Effector memory CD8-positive, alpha-beta T cell (primary cell): ENCODE data around the gene RBFOX2.

ENCODE experiments used
- ATAC-seq: fragments of 150-1000 bp; cut with Tn5 transposase; replicated peaks from 2 replicates; pipeline ENCODE4 v1.10.0; 2021; ENCODE audit warnings: mild to moderate bottlenecking, moderate library complexity
- DNase-seq, 3 experiments: peaks; one replicate each; pipeline ENCODE4 v3.0.0; 2021
- H3K27ac Mint-ChIP-seq, 2 donors: one replicate each; pipeline ENCODE4 v1.8.0; 2022; ENCODE audit warnings: mild to moderate bottlenecking in 2 of 2, mixed read lengths in 2 of 2, moderate library complexity in 2 of 2
- H3K27me3 Mint-ChIP-seq, 2 donors: one replicate each; pipeline ENCODE4 v1.8.0; 2022; ENCODE audit warnings: mixed read lengths in 2 of 2
- H3K36me3 Mint-ChIP-seq: one replicate; pipeline ENCODE4 v1.8.0; 2022; ENCODE audit warnings: mild to moderate bottlenecking, moderate library complexity, mixed read lengths; ENCODE audit not compliant: insufficient read depth
- H3K4me1 Mint-ChIP-seq, 2 donors: one replicate each; pipeline ENCODE4 v1.8.0; 2022; ENCODE audit warnings: low read depth in 2 of 2, mixed read lengths in 2 of 2
- H3K4me3 Mint-ChIP-seq, 2 donors: one replicate each; pipeline ENCODE4 v1.8.0; 2022; ENCODE audit warnings: mild to moderate bottlenecking in 2 of 2, mixed read lengths in 2 of 2, moderate library complexity in 2 of 2
- H3K9me3 Mint-ChIP-seq, 2 donors: one replicate each; pipeline ENCODE4 v1.8.0; 2022; ENCODE audit warnings: mixed read lengths in 2 of 2

RBFOX2 gene

DNA sequence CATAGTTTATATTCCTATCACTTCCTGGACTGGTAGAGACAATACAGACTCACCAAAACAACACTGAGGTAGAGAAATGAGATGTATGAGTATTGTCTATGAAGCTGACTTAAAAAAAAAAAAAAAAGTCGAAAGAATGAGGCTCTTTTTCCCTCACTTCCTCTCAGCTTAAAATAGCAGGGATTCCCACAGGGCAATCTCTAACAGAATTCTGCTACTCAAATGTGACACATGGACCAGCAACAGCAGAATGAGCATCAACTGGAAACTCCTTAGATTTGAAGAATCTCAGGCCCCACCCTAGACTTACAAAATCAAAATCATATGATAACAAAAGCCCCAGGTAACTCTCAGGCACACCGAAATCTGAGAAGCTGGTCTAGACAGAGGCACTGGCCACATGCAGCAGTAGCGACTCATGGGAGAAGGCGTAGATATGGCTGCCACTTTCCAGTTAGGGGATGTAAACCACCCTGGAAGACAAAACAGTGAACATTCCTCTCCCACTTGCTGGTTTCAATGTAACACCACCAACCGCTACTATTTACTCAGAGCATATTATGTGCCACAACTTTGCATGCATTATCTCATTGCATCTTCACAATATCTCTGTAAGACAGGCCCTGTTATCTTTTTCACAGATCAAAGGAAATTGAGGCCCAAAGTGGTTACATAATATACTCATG is 128.0 kb downstream of the RBFOX2 start:
- Mint-ChIP-seq H3K27ac (peak overlapping the region in 1 of 2 donors; percentile 47), H3K4me1 (peaks cover 9 to 10% of the 10 kb centered on the region in 2 donors), H3K4me3 (no peak overlapping the region), H3K27me3 (peaks cover 30 to 37% of the 10 kb centered on the region in 2 donors), H3K36me3 (no peaks in the 10 kb centered on the region), H3K9me3 (no peaks in the 10 kb centered on the region)
- DNase-seq: no peak
- ATAC-seq: peak; percentile 86

DNA sequence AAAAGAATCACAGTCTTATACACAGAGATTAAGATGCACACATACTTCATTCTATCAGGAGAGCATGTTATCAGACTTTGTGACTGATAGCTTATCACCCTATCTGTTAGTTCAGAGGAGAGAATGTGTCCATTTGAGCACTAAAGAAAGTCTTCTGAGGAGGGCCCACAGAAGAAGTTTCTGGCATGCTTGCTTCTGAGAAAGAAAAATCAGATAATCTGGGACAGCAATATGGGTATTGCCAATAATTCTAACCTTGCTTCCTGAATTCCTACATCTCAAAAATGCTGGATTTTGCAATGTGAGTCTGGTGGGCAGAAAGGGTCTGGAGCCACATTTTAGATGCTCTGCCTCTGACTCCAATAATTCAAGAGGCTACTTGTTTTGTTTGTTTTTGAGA is 128.9 kb downstream of the RBFOX2 start:
- H3K4me1 Mint-ChIP-seq: peaks cover 9 to 13% of the 10 kb centered on the region in 2 donors
- H3K27ac Mint-ChIP-seq: no peak overlapping the region
- H3K9me3 Mint-ChIP-seq: no peaks in the 10 kb centered on the region
- peaks cover 39 to 46% of the 10 kb centered on the region in 2 donors for H3K27me3 Mint-ChIP-seq
- no peak overlapping the region for H3K4me3 Mint-ChIP-seq
- DNase-seq (no peak), ATAC-seq (no peak)
- peaks cover 5% of the 10 kb centered on the region for H3K36me3 Mint-ChIP-seq

DNA sequence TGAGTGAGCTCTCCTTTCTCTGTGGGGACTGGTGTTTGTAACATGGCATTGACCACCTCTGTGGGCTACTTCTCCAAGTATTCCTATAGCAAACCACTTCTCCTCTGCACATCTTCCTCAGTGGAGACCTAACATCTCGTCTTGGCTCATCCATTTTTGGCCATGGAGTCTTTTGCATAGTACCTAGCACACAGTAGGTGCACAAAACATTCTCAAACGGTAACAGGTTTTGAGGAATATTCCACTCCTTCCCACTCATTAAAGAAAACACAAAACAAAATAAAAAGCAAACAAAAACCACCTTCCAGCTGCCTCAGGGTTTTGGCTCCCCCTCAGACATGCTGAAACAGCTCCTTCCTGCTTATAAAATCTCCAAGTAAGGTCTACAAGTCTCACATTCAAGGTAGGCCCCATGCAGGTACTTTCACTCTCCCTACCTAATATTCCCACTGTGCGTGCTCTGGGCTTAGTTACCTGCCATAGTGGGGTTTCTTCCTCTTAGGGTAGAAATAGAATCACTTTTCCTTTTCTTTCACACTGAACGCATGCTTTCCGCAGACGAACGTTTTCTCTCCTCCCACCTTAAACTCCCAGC is 132.4 kb downstream of the RBFOX2 start:
- ATAC-seq (no peak), DNase-seq (no peak)
- Mint-ChIP-seq H3K9me3 (no peaks in the 10 kb centered on the region), H3K4me1 (peaks cover 8 to 13% of the 10 kb centered on the region in 2 donors), H3K36me3 (peaks cover 12% of the 10 kb centered on the region), H3K4me3 (no peak overlapping the region), H3K27me3 (peaks cover 49 to 50% of the 10 kb centered on the region in 2 donors), H3K27ac (no peak overlapping the region)

DNA sequence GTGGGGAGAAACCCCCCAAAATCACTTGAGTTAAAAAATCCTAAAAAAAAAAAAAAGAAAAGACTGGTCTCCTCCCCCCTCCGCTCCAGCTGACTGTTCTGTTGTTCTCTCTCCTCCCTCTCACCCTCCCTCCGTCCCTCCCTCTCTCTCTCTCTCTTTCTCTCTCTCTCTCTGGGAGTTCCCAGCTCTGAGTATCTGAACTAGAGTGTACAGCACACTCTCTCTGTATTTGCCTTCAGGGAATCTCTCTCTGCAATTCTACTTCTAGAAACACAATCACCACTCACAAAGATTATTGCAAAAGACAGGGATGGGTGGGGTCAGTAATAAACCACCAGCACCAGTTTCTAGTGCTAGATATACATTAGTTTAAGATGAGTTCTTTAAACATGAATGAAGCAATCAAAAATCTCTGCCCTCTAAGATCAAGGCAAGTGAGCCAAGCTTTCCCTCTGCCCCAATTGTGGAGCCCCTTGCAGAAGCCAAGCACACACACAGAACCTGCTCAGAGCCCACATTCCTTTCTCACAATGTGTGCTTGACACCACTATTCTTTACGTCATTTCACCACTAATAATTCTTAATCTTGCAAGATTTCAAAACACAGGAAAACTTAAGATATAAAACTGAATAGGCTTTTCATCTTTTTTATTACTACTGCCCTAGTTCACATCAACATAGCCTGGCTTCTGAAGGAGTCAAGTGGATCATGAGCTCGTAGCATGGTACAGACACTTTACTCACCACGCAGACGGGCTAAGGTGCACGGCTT is 133.5 kb downstream of the RBFOX2 start:
- peak overlapping the region in 1 of 2 donors; percentile 1 for H3K27ac Mint-ChIP-seq
- peaks cover 49 to 50% of the 10 kb centered on the region in 2 donors for H3K27me3 Mint-ChIP-seq
- no peaks in the 10 kb centered on the region for H3K9me3 Mint-ChIP-seq
- DNase-seq (no peak), ATAC-seq (peak; percentile 69)
- H3K36me3 Mint-ChIP-seq: peaks cover 12% of the 10 kb centered on the region
- H3K4me1 Mint-ChIP-seq: peaks cover 0 to 4% of the 10 kb centered on the region in 2 donors
- H3K4me3 Mint-ChIP-seq: peak overlapping the region; percentile 5 to 13

DNA sequence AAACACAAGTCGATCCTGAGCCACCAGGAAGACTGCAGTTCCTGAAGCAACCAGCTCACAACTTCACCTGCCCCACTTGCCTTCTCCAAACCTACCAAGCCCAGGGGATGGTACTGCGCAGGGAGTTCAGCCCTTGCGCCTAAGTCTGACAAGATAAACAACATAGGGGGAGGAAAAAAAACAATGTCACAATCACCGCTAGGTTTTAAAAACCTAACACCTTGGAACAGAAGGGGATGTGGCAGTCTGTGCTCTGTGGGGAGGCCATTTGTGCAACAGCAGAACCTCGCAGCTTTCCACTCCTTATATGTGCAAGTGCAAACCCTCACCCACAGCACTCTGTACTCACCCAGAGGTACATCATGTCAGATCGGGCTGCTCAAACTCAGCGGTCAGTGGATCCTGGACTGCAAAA is 134.2 kb downstream of the RBFOX2 start:
- DNase-seq: peak in 1 of 3 experiments; percentile 5
- peak overlapping the region in 1 of 2 donors; percentile 1 for H3K27ac Mint-ChIP-seq
- H3K4me1 Mint-ChIP-seq: peaks cover 0 to 4% of the 10 kb centered on the region in 2 donors
- H3K9me3 Mint-ChIP-seq: no peaks in the 10 kb centered on the region
- peak; percentile 95 for ATAC-seq
- H3K36me3 Mint-ChIP-seq: peaks cover 12% of the 10 kb centered on the region
- peak overlapping the region; percentile 5 to 13 for H3K4me3 Mint-ChIP-seq
- peaks cover 50 to 51% of the 10 kb centered on the region in 2 donors for H3K27me3 Mint-ChIP-seq

DNA sequence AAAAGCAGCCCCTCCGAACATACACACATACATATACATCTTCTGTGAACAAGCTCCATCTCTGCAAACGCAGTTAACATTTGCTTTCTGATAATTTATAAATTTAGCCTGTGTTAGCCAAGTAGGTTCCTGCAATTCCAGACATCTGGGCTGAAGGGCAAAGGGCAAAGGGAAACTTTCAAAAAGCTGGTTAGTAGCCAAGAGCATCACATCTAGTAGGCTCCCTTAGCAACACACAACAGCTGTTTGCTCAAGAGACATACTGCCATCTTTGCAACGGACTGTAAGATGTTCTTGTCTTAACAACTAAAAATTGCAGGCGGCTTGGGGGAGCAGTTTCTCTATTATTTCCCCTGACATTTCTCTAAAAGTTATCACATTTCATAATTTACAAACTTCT is 134.9 kb downstream of the RBFOX2 start:
- DNase-seq: no peak
- H3K27me3 Mint-ChIP-seq: peaks cover 50 to 56% of the 10 kb centered on the region in 2 donors
- H3K27ac Mint-ChIP-seq: no peak overlapping the region
- H3K4me1 Mint-ChIP-seq: peaks cover 0 to 4% of the 10 kb centered on the region in 2 donors
- H3K9me3 Mint-ChIP-seq: no peaks in the 10 kb centered on the region
- H3K36me3 Mint-ChIP-seq: peaks cover 12% of the 10 kb centered on the region
- no peak for ATAC-seq
- H3K4me3 Mint-ChIP-seq: no peak overlapping the region

DNA sequence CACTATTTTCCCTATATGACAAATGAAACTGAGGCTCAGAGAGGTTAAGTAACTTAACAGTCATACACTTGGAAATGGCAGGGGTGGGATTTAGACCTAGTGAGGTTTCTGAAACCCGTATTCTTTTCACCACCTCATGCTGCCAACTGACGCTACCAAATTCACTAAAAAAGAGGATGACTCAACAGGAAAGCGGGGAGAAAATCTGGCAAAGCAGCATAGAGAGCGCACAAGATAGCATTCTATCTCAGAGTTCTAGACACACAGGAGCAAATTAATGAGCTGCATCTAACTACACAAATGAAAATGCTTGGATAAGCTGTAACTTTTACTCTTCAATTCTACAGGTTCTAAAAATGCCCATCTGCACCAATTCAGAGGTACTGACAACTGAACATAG is 136.4 kb downstream of the RBFOX2 start:
- Mint-ChIP-seq H3K36me3 (peaks cover 12% of the 10 kb centered on the region), H3K27me3 (peaks cover 48 to 55% of the 10 kb centered on the region in 2 donors), H3K4me1 (peaks cover 0 to 4% of the 10 kb centered on the region in 2 donors), H3K9me3 (no peaks in the 10 kb centered on the region), H3K4me3 (no peak overlapping the region), H3K27ac (no peak overlapping the region)
- DNase-seq (no peak), ATAC-seq (no peak)

DNA sequence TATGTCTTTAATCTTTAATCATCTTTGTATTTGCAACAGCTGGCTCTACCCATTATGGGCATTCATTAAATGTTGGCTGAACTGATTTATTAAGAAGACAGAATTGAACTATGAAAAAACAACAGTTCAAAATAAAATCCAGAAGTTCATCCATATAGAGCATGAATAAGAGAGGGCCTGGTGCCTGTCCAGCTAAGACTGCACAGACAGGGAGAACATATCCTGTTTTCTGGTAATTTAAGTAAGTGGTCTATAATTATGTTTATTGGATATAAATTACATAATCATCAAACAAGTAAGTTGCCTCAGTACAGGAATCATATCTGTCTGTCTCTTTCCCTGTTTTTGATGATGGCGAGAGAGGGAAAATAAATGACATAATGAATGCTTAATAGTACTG is 137.2 kb downstream of the RBFOX2 start:
- no peak for ATAC-seq
- Mint-ChIP-seq H3K9me3 (no peaks in the 10 kb centered on the region), H3K27me3 (peaks cover 41 to 48% of the 10 kb centered on the region in 2 donors), H3K4me3 (no peak overlapping the region), H3K36me3 (peaks cover 12% of the 10 kb centered on the region), H3K4me1 (peaks cover 0 to 4% of the 10 kb centered on the region in 2 donors), H3K27ac (no peak overlapping the region)
- DNase-seq: no peak

DNA sequence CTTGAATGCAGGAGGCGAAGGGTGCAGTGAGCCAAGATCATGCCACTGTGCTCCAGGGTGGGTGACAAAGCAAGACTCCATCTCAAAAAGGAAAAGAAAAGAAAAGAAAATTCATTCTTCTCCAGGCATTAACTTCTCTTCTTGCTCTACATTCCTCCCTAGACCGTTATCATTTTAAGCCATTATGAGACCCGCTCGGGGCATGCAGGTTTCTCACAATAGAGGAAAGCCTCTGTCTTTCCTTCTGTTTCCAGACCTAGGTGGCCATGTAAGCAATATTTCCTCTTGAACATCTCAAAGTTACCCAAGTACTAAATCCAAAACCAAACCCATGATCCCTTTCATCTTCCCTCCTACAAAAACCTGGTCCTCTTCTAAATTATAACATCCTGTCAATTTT is 139.6 kb downstream of the RBFOX2 start:
- Mint-ChIP-seq H3K27me3 (peaks cover 17 to 24% of the 10 kb centered on the region in 2 donors), H3K27ac (no peak overlapping the region), H3K9me3 (no peaks in the 10 kb centered on the region), H3K36me3 (peaks cover under 1% of the 10 kb centered on the region), H3K4me1 (no peaks in the 10 kb centered on the region), H3K4me3 (no peak overlapping the region)
- DNase-seq: no peak
- ATAC-seq: no peak

DNA sequence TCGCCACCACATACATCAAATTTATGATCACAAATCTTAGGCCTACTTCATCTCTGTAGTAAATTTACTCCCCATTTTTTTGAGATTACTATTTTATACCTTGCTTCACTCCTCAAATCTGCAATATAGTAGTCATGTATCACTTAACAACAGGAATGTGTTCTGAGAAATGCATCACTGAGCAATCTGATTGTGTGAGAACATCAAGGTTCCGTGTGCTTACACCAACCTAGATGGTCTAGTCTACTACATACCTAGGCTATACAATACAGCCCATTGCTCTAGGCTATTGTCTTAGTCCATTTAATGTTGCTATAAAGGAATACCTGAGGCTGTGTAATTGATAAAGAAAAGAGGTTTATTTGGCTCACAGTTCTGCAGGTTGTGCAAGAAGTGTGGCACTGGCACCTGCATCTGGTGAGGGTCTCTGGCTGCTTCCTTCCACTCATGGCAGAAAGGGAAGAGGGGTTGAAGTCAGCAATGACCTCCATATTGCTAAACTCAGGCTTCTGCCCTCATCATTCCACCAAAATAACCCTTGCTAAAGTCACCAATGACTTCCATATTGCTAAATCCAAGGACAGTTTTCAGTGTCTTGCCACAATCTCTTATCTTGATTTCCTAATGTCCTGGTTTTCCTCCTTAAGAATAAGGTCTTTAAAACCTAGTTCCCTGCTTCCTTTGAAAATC is 140.3 kb downstream of the RBFOX2 start:
- no peak overlapping the region for H3K4me3 Mint-ChIP-seq
- no peaks in the 10 kb centered on the region for H3K36me3 Mint-ChIP-seq
- H3K27me3 Mint-ChIP-seq: peaks cover 14 to 21% of the 10 kb centered on the region in 2 donors
- no peak for DNase-seq
- ATAC-seq: no peak
- H3K9me3 Mint-ChIP-seq: no peaks in the 10 kb centered on the region
- H3K4me1 Mint-ChIP-seq: no peaks in the 10 kb centered on the region
- H3K27ac Mint-ChIP-seq: no peak overlapping the region

DNA sequence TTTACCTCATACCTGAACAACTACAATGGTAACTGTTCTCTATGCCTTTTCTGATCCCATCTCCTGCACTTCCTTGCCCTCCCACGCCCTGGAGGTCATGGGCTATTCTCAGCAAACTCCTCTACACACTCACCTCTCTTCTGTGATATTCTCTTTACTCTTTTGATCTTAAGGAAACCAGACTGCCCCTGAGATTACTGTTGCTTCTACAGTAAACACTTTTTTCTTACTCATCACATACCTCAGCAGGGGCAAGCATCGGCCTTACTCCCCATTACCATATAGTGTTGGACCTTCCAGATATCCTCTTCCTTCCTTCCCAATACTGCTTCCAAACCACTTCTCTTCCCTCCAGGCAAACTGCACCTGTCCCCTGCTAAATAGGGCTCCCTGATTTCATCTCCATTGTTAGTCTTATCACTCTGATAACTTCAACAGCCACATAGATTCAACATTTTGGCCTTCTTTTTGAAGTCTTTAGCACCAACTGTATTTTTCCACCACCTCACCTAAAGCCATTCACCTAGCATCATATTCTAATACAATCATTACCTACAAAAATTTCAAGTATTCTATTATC is 141.2 kb downstream of the RBFOX2 start:
- Mint-ChIP-seq H3K27ac (no peak overlapping the region), H3K4me3 (no peak overlapping the region), H3K4me1 (peaks cover 0 to 3% of the 10 kb centered on the region in 2 donors), H3K9me3 (no peaks in the 10 kb centered on the region), H3K36me3 (no peaks in the 10 kb centered on the region), H3K27me3 (peaks cover 4 to 12% of the 10 kb centered on the region in 2 donors)
- DNase-seq (no peak), ATAC-seq (no peak)

DNA sequence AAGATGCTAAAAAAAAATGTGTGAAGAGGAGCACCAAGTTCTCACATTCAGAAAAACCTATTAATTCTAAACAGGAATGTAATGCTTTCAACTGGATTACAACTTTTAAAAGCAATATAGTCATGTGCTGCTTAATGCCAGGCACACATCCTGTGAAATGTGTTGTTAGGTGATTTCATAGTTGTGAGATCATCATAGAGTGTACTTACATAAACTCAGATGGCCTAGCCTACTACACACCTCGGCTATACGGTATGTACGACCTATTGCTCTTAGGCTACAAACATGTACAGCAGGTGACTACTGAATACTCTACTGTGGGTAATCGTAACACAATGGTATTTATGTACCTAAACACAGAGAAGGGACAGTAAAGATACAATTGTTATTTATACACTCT is 142.3 kb downstream of the RBFOX2 start:
- H3K4me3 Mint-ChIP-seq: no peak overlapping the region
- H3K9me3 Mint-ChIP-seq: no peaks in the 10 kb centered on the region
- no peaks in the 10 kb centered on the region for H3K36me3 Mint-ChIP-seq
- ATAC-seq: no peak
- peaks cover 0 to 7% of the 10 kb centered on the region in 2 donors for H3K27me3 Mint-ChIP-seq
- H3K27ac Mint-ChIP-seq: no peak overlapping the region
- H3K4me1 Mint-ChIP-seq: peaks cover 0 to 3% of the 10 kb centered on the region in 2 donors
- DNase-seq: no peak

DNA sequence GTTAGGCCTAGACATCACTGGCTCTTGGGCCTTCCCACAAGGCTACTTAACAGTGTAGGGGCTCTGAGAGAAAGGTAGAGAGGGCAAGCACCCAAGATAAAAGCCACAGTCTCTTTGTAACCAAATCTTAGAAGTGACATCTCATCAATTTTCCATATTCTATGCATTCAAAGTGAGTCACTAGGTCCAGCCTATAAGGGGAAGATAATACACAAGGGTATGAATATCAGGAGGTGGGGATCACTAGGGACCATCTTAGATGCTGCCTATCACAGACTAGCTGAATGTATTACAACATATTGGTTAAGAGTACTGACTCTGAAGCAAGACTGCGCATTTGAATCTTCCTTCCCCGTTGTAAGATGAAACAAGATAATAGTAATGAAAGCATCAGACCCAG is 144.1 kb downstream of the RBFOX2 start:
- Mint-ChIP-seq H3K9me3 (no peaks in the 10 kb centered on the region), H3K27me3 (peaks cover 0 to 6% of the 10 kb centered on the region in 2 donors), H3K4me3 (no peak overlapping the region), H3K27ac (no peak overlapping the region), H3K4me1 (peaks cover 0 to 3% of the 10 kb centered on the region in 2 donors), H3K36me3 (no peaks in the 10 kb centered on the region)
- DNase-seq (no peak), ATAC-seq (no peak)
